DOHH2 (cell line): ENCODE measurements around the gene BCL2.
A peak's percentile ranks its signal among the peaks of the same experiment; 100 is the strongest.
"Not testable (repeated sequence)": the region's sequence is repeated elsewhere in the genome, so short reads cannot be mapped to it uniquely, and the experiment has no call there.

Experiments used
- H3F3A ChIP-seq: fragments of 200-600 bp; sonication (generic), shearing (Covaris generic); 2 replicates; pipeline ENCODE4 v1.6.0; 2016; ENCODE audit warnings: antibody characterized with exemption, mild to moderate bottlenecking; ENCODE audit not compliant: control insufficient read depth, insufficient read depth
- H3K27ac ChIP-seq: fragments of 200-600 bp; sonication (generic); 2 replicates; pipeline ENCODE4 v1.5.1; 2014; ENCODE audit warnings: low read depth, mild to moderate bottlenecking, low read length, moderate library complexity
- H3K27me3 ChIP-seq: fragments of 200-600 bp; sonication (generic); 2 replicates; pipeline ENCODE4 v1.6.1; 2014; ENCODE audit warnings: mild to moderate bottlenecking, low read length, mixed read lengths; ENCODE audit not compliant: control insufficient read depth
- H3K36me3 ChIP-seq: fragments of 200-600 bp; sonication (generic); 2 replicates; pipeline ENCODE4 v1.6.1; 2014; ENCODE audit warnings: mild to moderate bottlenecking, low read length, moderate library complexity, mixed read lengths; ENCODE audit not compliant: control insufficient read depth
- H3K4me1 ChIP-seq: fragments of 200-600 bp; sonication (generic); 2 replicates; pipeline ENCODE4 v1.6.1; 2014; ENCODE audit warnings: mild to moderate bottlenecking, low read length, mixed read lengths; ENCODE audit not compliant: control insufficient read depth
- H3K4me2 ChIP-seq: fragments of 200-600 bp; sonication (generic); 2 replicates; pipeline ENCODE4 v1.6.0; 2014; ENCODE audit warnings: mild to moderate bottlenecking, low read length, moderate library complexity
- H3K4me3 ChIP-seq: fragments of 200-600 bp; sonication (generic); 2 replicates; pipeline ENCODE4 v1.5.1; 2014; ENCODE audit warnings: mild to moderate bottlenecking, low read length, mixed read lengths
- H3K79me2 ChIP-seq: fragments of 200-600 bp; sonication (generic); 2 replicates; pipeline ENCODE4 v1.6.1; 2014; ENCODE audit warnings: mild to moderate bottlenecking, low read length, mixed read lengths; ENCODE audit not compliant: control insufficient read depth
- H3K9me2 ChIP-seq: fragments of 200-600 bp; sonication (generic); replicated peaks from 2 replicates; pipeline ENCODE4 v1.6.1; 2014; ENCODE audit warnings: mild to moderate bottlenecking, low read length, mixed read lengths; ENCODE audit not compliant: control insufficient read depth
- H3K9me3 ChIP-seq: fragments of 200-600 bp; sonication (generic); 2 replicates; pipeline ENCODE4 v1.6.1; 2014; ENCODE audit warnings: antibody characterized with exemption, low read length, mixed read lengths; ENCODE audit not compliant: control insufficient read depth, insufficient read depth
- H4K20me1 ChIP-seq: fragments of 200-600 bp; sonication (generic); 2 replicates; pipeline ENCODE4 v1.6.0; 2014; ENCODE audit warnings: low read depth, mild to moderate bottlenecking, antibody characterized with exemption, low read length, moderate library complexity; ENCODE audit not compliant: control insufficient read depth, insufficient read depth
- CTCF ChIP-seq: fragments of 200-600 bp; sonication (generic); IDR thresholded peaks from one replicate; pipeline ENCODE4 v1.5.1; 2014; ENCODE audit warnings: antibody characterized with exemption, mild to moderate bottlenecking, low read depth, low read length; ENCODE audit not compliant: poor library complexity, severe bottlenecking
- EZH2phosphoT487 ChIP-seq: fragments of 200-600 bp; sonication (generic); IDR thresholded peaks from 2 replicates; pipeline ENCODE4 v1.6.1; 2017; ENCODE audit warnings: borderline replicate concordance, mild to moderate bottlenecking, antibody characterized with exemption, low read length, moderate library complexity, mixed read lengths

The BCL2 gene

DNA sequence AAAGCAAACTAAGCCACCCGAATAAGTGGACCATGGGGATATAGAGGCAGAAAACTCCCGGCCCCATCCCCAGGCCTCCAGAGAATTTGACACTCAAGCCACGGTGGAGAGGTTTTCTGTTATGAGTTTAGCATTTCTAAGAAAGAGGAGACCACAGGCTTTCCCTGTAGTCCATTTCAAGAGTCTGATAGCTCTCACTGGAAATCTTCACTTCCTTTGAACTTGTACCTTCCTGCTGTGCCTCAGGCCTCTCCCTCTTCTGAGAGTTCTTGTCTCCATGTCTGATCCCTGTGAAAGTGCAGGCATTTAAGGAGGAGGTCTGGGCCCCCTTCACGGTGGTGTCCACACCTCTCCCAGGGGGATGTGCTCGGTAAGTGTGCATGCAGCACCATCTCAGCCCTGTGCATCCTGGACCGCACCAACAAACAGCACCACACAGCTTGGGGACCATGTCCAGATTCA is 113.7 kb downstream of the BCL2 start:
- Histone ChIP-seq H3F3A (peaks cover 9% of the 10 kb centered on the region), H3K4me2 (peak overlapping the region; percentile 73), H3K79me2 (peaks cover 98% of the 10 kb centered on the region), H3K36me3 (peaks cover 58% of the 10 kb centered on the region), H4K20me1 (no peaks in the 10 kb centered on the region; the same call in none of the 2 replicates), H3K27ac (peak overlapping the region; percentile 77), H3K4me3 (peak overlapping the region; percentile 58; the same call in 1 of the 2 replicates), H3K9me2 (no peaks in the 10 kb centered on the region), H3K9me3 (no peaks in the 10 kb centered on the region), H3K4me1 (peaks cover 69% of the 10 kb centered on the region), H3K27me3 (no peaks in the 10 kb centered on the region)
- no peak for TF ChIP-seq EZH2phosphoT487
- TF ChIP-seq CTCF, result no peak

GRCh38 chr18:63203497-63203896 is 116.1 kb downstream of the BCL2 start:
- Histone ChIP-seq H3K4me3 (no peak overlapping the region), H3K36me3 (peaks cover 53% of the 10 kb centered on the region), H3K27me3 (no peaks in the 10 kb centered on the region), H3K27ac (no peak overlapping the region), H3K9me2 (no peaks in the 10 kb centered on the region), H3F3A (peaks cover 9% of the 10 kb centered on the region), H3K79me2 (peaks cover 98% of the 10 kb centered on the region), H4K20me1 (peaks cover 9% of the 10 kb centered on the region), H3K4me2 (no peak overlapping the region), H3K4me1 (peaks cover 64% of the 10 kb centered on the region), H3K9me3 (no peaks in the 10 kb centered on the region)
- TF ChIP-seq EZH2phosphoT487 (no peak), CTCF (no peak)

DNA sequence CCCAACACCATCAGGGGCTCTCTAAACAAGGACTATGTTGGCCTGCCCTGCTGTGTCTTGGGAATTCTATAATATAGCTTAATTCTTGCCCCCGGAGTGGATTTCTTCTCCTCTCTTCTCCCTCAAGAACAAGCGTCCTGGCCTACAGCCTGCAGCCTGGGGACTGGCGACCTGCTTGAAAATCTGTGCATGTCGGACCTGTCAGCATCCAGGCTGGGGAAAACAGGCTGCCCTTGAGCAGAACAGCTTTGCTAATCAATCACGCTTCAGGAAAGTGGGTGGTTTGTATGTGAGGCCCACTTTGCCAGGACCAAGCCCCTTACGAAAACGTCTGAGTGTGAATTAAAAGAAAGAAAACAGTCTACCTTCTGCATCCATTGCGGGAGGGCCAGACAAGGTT is 116.7 kb downstream of the BCL2 start:
- H3K9me3 ChIP-seq, result no peaks in the 10 kb centered on the region
- H3K4me2 ChIP-seq, result no peak overlapping the region
- H4K20me1 ChIP-seq, result peaks cover 9% of the 10 kb centered on the region
- peaks cover 57% of the 10 kb centered on the region for H3K36me3 ChIP-seq
- no peaks in the 10 kb centered on the region for H3K27me3 ChIP-seq
- H3K27ac ChIP-seq, result no peak overlapping the region
- H3K4me3 ChIP-seq, result no peak overlapping the region
- TF ChIP-seq EZH2phosphoT487 (no peak), CTCF (no peak)
- peaks cover 10% of the 10 kb centered on the region for H3F3A ChIP-seq
- peaks cover 64% of the 10 kb centered on the region for H3K4me1 ChIP-seq
- no peaks in the 10 kb centered on the region for H3K9me2 ChIP-seq
- H3K79me2 ChIP-seq, result peaks cover 98% of the 10 kb centered on the region

DNA sequence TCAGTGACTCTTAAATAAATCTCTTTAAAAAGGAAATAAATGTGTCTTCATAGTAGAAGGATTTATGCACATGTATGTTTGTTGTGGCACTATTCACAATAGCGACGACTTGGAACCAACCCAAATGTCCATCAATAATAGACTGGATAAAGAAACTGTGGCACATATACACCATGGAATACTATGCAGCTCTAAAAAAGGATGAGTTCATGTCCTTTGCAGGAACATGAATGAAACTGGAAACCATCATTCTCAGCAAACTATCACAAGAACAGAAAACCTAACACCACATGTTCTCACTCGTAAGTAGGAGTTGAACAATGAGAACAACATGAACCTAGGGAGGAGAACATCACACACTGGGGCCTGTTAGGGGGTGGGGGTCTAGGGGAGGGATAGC is 118.1 kb downstream of the BCL2 start:
- not testable (repeated sequence) for H3K27me3 ChIP-seq, H3K4me3 ChIP-seq, H4K20me1 ChIP-seq, H3F3A ChIP-seq, H3K9me3 ChIP-seq, H3K9me2 ChIP-seq, H3K27ac ChIP-seq, H3K4me2 ChIP-seq
- H3K79me2 ChIP-seq, result peaks cover 98% of the 10 kb centered on the region
- peaks cover 55% of the 10 kb centered on the region for H3K36me3 ChIP-seq
- peaks cover 59% of the 10 kb centered on the region for H3K4me1 ChIP-seq
